Measurements from ENCODE around the gene HAS3. TPM values are rescaled to one million over a fixed set of nuclear protein-coding genes. Genes with fewer than 3 reads are reported as not detected.
A peak's percentile ranks its signal among the peaks of the same experiment; 100 is the strongest.

The HAS3 gene
- total RNA-seq, result under 1 TPM; 0.09 to 0.75 TPM
- polyA plus RNA-seq, result under 1 TPM; 0.19 to 0.32 TPM

- Histone ChIP-seq H3K36me3 (ENCODE audit: control insufficient read depth in 4 of 4, insufficient read depth in 3 of 4, low read depth in 1 of 4, low read length in 3 of 4) (peaks cover 0 to 9% (median under 1%) of the 10 kb centered on the region in 4 donors), H3K9ac (ENCODE audit: low read depth in 1 of 2, low read length in 2 of 2) (peak within 1 kb of the TSS in 1 of 2 donors; percentile 54), H3K27ac (ENCODE audit: low read depth in 1 of 2, low read length in 2 of 2) (no peak within 1 kb of the TSS), H3K27me3 (ENCODE audit: control insufficient read depth in 4 of 4, insufficient read depth in 4 of 4, low read length in 3 of 4) (no peaks in the 10 kb centered on the region), H3K9me3 (ENCODE audit: control insufficient read depth in 4 of 4, low read length in 3 of 4) (no peaks in the 10 kb centered on the region), H3K4me3 (ENCODE audit: low read depth in 1 of 3, low read length in 3 of 3) (peak within 1 kb of the TSS; percentile 41 to 70 (median 59)), H3K4me1 (ENCODE audit: control insufficient read depth in 4 of 4, insufficient read depth in 4 of 4, low read length in 3 of 4) (peaks cover 12 to 27% (median 23%) of the 10 kb centered on the region in 4 donors)
- under 1% methylated on average over 80 of the region's 80 CpGs for WGBS
- TF ChIP-seq FOXA1 (IDR thresholded peaks at IDR 0.05) (no peak), RAD21 (IDR thresholded peaks at IDR 0.05) (peak; percentile 49 to 68), SP1 (IDR thresholded peaks at IDR 0.05) (no peak), CTCF (IDR thresholded peaks at IDR 0.05; ENCODE audit: low read depth, low read length, missing input control) (peak; percentile 4), NR2F2 (IDR thresholded peaks at IDR 0.05) (no peak), EGR1 (IDR thresholded peaks at IDR 0.05; ENCODE audit: low read depth in 2 of 2) (no peak), HNF4A (conservative IDR thresholded peaks at IDR 0.05) (no peak), REST (IDR thresholded peaks at IDR 0.05) (no peak)
- no peak for DNase-seq (ENCODE audit: low spot score)
These were observed at the start of gene HAS3 for GRCh38 chr16:69105501-69106361. Gene HAS3, plus strand, starts transcription at chr16:69105653. Its CDS starts 3,743 bp downstream, at chr16:69109396.

- Histone ChIP-seq H3K27me3 (ENCODE audit: control insufficient read depth in 4 of 4, insufficient read depth in 4 of 4, low read length in 3 of 4) (no peaks in the 10 kb centered on the region), H3K4me1 (ENCODE audit: control insufficient read depth in 4 of 4, insufficient read depth in 4 of 4, low read length in 3 of 4) (peaks cover 6 to 13% (median 9%) of the 10 kb centered on the region in 4 donors), H3K36me3 (ENCODE audit: control insufficient read depth in 4 of 4, insufficient read depth in 3 of 4, low read depth in 1 of 4, low read length in 3 of 4) (no peaks in the 10 kb centered on the region), H3K4me3 (ENCODE audit: low read depth in 1 of 3, low read length in 3 of 3) (no peak overlapping the region), H3K27ac (ENCODE audit: low read depth in 1 of 2, low read length in 2 of 2) (no peak overlapping the region), H3K9ac (ENCODE audit: low read depth in 1 of 2, low read length in 2 of 2) (no peak overlapping the region), H3K9me3 (ENCODE audit: control insufficient read depth in 4 of 4, low read length in 3 of 4) (no peaks in the 10 kb centered on the region)
- TF ChIP-seq NR2F2 (IDR thresholded peaks at IDR 0.05) (no peak), TAF1 (conservative IDR thresholded peaks at IDR 0.05) (no peak), CTCF (IDR thresholded peaks at IDR 0.05; ENCODE audit: low read depth, low read length, missing input control) (no peak), EGR1 (IDR thresholded peaks at IDR 0.05; ENCODE audit: low read depth in 2 of 2) (no peak), HNF4G (IDR thresholded peaks at IDR 0.05) (no peak), GABPA (IDR thresholded peaks at IDR 0.05 in 1 of 2, conservative IDR thresholded peaks at IDR 0.05 in 1 of 2) (no peak), ATF3 (IDR thresholded peaks at IDR 0.05) (no peak), FOXA2 (IDR thresholded peaks at IDR 0.05) (no peak), SP1 (IDR thresholded peaks at IDR 0.05) (no peak), RAD21 (IDR thresholded peaks at IDR 0.05) (no peak), FOXA1 (IDR thresholded peaks at IDR 0.05) (no peak), JUND (IDR thresholded peaks at IDR 0.05) (no peak)
- DNase-seq (ENCODE audit: low spot score), result no peak
- 91% methylated on average over 1 of the region's 1 CpG for WGBS
These were observed 49.5 kb upstream of the HAS3 start for GRCh38 chr16:69055980-69056379.
